GM10266 (cell line): ENCODE data around the gene CIAO2A.
A peak's percentile ranks its signal among the peaks of the same experiment; 100 is the strongest.

Experiments
- DNase-seq: peaks from one replicate; pipeline ENCODE4 v3.0.0; 2012; ENCODE audit errors: extremely low spot score
- TF ChIP-seq, protein P1 (sequence below): IDR thresholded peaks from 2 replicates; pipeline ENCODE4 v1.5.1; 2012; ENCODE audit warnings: mild to moderate bottlenecking, low read depth; ENCODE audit not compliant: control insufficient read depth, insufficient read depth; ENCODE audit errors: missing control alignments

The CIAO2A gene

DNA sequence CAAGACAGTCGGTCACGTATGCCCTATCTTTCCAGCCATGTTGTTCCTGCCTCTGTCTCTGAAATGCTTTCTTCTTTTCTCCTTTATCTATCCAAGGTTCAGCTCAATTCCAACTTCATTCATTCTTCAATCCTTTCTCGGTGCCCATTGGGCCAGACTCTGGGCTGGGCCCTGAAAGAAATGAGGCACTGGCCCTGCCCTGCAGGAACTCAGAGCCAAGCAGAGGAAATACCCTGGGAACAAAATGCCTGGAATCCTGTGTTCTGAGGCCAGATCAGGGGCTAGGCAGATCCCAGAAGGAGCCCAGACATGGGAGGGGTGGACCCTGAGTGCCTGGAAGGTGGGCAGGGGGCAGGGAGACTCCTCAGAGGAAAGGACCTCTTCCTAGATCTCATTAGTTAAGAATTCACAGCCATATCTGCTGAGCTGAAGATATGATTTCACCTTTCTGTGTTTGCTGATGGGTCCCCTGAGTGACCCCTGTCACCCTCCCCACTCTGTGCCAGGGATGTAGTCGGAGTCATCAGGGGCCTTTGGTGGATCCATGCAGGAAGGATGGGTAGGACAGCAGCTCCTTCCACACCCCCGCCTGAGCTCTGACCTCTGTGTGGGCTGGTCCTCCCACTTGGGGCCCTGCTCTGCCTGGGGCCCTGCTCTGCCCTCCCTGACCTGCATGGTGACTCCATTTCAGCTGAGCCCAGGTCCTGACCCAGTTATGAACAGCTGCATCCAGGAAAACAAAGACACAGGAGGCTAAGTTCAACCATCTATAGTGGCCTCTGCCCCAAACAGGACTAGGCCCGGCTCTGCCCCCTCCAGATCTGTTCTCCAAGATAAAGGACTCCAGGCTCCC lies 42.0 kb downstream of the CIAO2A start:
- TF ChIP-seq, protein P1, sequence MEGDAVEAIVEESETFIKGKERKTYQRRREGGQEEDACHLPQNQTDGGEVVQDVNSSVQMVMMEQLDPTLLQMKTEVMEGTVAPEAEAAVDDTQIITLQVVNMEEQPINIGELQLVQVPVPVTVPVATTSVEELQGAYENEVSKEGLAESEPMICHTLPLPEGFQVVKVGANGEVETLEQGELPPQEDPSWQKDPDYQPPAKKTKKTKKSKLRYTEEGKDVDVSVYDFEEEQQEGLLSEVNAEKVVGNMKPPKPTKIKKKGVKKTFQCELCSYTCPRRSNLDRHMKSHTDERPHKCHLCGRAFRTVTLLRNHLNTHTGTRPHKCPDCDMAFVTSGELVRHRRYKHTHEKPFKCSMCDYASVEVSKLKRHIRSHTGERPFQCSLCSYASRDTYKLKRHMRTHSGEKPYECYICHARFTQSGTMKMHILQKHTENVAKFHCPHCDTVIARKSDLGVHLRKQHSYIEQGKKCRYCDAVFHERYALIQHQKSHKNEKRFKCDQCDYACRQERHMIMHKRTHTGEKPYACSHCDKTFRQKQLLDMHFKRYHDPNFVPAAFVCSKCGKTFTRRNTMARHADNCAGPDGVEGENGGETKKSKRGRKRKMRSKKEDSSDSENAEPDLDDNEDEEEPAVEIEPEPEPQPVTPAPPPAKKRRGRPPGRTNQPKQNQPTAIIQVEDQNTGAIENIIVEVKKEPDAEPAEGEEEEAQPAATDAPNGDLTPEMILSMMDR, result no peak
- no peak for DNase-seq

DNA sequence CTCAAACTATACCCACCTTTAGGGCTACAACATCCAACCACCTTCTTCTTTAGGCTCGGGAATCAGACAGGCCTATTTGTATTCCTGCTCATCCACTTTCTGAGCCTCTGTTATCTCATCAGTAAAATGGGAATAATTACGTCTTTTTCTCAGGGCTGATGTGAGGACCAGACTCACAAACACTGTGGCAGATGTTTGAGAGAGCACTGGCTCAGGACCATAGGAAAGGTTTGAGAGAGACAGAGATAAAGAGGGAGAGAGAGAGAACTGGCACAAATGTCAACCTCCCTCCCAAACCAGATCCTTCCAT lies 42.6 kb downstream of the CIAO2A start:
- DNase-seq, result no peak
- TF ChIP-seq, protein P1, result no peak

DNA sequence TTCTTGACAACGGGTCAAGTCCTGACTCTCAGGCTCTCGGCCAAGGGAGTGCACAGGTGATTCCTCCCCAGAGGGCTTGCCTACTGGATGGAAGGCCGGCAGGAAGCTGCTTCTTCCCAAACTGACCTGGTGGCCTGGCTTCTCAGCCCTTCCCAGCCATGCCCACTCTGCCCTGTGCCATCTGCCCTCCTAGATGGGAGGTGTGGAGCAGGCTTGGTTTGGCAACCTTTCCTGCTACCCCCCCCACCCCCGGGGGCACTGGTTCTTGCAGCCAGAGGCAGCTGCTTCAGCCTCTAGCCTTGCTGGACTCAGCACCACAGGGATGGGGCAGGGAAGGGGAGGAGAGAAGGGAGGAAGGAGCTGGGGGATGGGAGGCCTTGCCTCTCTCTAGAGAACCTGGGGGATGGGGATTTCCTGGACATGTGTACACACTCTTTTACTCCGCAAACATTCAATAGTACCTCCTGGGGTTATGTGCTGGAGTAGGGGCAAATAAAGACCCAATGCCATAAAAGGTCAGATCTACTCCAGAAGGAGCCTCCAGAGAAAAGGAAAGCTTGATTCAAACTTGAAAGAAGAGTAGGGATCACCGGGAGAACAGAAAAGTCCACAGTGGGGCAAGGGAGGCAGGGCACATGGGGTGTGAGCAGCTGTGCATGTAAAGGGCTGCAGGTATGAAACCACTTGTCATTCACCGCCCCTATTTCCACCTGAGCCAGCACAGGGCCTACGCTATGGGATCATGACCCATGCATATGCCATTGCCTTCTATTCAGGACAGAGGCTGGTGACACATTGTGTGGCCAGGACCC lies 43.2 kb downstream of the CIAO2A start:
- TF ChIP-seq, protein P1, result no peak
- no peak for DNase-seq

DNA sequence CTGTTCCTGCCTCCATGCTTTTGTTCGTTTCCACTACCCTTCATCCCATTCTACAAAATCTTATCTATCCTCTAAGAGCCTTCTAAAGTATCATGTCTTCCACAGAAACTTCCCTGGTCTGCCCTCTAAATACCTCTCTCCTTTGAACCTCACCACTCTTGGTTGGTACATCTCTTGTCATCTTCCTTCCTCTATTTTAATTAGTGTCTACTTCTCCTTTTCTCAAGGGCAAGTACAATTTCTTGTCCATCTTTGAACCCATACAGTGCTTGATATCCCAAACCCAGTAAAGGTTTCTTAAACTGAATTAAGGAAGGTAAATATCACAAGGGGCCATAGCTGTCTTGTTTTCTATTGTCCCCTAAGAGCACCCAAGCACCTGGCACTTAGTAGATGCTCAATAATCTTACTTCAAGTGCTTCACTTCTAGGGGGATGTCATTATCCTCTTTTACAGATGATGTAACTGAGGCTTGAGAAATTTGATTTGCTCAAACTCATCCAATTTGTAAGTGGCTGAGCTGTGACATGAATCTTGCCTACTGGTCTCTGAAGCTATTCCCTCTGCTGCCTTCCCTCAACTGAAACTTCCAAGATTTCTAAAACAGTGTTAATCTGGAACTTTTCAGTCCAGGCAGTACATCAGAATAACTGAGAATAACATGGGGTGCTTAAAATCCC lies 44.7 kb downstream of the CIAO2A start:
- TF ChIP-seq, protein P1, result no peak
- no peak for DNase-seq

DNA sequence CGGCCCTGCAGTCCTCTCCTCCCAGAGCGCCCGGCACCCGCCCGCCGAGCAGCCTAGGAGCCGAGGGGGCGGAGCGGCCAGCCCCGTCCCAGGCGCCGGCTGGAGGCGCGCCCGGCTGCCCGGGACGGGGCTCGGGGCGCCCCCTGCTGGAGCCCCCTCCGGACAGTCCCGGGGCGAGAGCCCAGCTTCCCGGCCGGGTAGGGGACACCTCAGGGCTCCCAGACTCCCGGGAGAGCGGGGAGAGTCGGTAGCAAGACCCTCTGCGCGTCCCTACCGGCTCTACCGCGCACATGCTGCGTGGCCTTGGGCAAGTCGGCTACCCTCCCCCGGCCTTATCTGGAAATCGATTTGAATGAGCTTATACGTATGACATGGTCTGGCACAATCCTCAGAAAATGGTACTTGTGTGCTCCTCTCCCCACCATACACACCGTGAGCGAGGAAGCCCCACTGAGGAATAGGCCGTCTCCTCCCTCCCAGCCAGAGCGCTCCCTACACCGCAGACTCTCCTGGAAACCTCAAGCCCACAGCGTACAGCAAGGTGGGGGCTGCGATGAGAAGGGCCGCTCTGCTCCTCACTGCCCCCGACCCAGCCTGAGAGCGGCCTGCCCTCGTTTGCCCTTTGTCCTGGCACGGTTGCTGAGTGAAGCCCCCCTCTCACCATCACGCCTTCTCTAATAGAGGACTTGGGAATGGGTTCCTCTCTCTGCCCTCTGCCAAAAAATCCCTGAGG lies 47.1 kb downstream of the CIAO2A start, which contains the start of gene DAPK2:
DAPK2 (minus strand) TSS at position 65 of the 733 bp plus-strand sequence. CDS start 6,224 bp downstream, outside the sequence.
- TF ChIP-seq, protein P1, result peak; percentile 78
- peak; percentile 94 for DNase-seq

DNA sequence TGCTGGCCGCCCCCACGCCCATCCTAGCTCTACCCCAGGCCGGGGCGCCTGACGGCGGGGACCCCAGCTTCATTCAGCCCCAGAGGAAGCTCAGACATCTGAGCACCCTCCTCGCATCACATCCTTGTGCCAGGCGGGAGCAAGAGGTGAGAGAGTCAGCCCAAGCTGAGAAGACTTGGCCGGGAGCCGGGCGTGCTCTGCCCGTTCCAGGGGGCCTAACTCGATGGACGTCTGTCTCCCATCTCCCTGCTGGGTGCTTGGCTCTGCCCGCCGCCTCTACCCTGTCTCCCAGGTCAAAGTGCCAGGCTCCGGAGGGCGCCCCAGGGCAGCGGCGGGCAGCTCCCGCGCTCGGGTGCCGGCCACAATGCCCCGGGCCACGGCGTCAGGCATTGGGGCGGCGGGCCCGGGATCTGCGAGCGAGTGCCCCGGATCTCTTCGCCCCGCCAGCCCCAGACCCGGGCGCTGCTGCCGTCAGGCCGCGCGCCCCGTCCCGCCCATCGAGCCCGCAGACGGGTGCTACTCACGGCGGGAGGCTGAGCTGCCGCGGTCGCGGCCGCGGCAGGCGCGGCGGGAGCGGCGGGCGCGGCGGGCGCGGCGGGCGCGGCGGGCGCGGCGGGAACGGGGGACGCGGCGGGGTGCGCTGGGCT lies 47.7 kb downstream of the CIAO2A start:
- TF ChIP-seq, protein P1, result no peak
- no peak for DNase-seq
